PFSK-1 (cell line): Measurements from ENCODE around the gene ACE.

Experiments used
- FOXP2 ChIP-seq: optimal IDR thresholded peaks from 2 replicates; pipeline ENCODE3; 2011; ENCODE audit warnings: borderline replicate concordance, control low read depth, inconsistent platforms; ENCODE audit not compliant: insufficient read depth; ENCODE audit errors: extremely low read length, extremely low read depth
- POLR2AphosphoS5 ChIP-seq: IDR thresholded peaks from 2 replicates; pipeline ENCODE4 v1.6.1; 2012; ENCODE audit warnings: low read depth, mild to moderate bottlenecking, control low read depth, low read length, moderate library complexity
- REST ChIP-seq, 2 experiments: IDR thresholded peaks; 2 replicates each; pipeline versions ENCODE4 v1.6.1 to v1.8.0; 2011 to 2012; ENCODE audit warnings: low read depth in 2 of 2, low read length in 2 of 2, control low read depth in 1 of 2, inconsistent platforms in 1 of 2, mild to moderate bottlenecking in 1 of 2, moderate library complexity in 1 of 2; ENCODE audit not compliant: insufficient read depth in 1 of 2
- SIN3A ChIP-seq: IDR thresholded peaks from 2 replicates; pipeline ENCODE4 v1.6.1; 2012; ENCODE audit warnings: mild to moderate bottlenecking, low read length, moderate library complexity, borderline replicate concordance; ENCODE audit not compliant: insufficient read depth
- TAF1 ChIP-seq: IDR thresholded peaks from 2 replicates; pipeline ENCODE4 v1.6.1; 2012; ENCODE audit warnings: low read length, control low read depth, borderline replicate concordance; ENCODE audit not compliant: insufficient read depth

ACE gene

GRCh38 chr17:63440770-63441335 is 36.0 kb upstream of the ACE start:
- TF ChIP-seq FOXP2 (no peak), REST (IDR thresholded peaks at IDR 0.05; ENCODE audit: insufficient read depth in 1 of 2, low read depth in 2 of 2, low read length in 2 of 2) (no peak)

GRCh38 chr17:63441654-63442053 is 35.2 kb upstream of the ACE start:
- TF ChIP-seq TAF1 (no peak), SIN3A (no peak), FOXP2 (no peak), REST (IDR thresholded peaks at IDR 0.05; ENCODE audit: insufficient read depth in 1 of 2, low read depth in 2 of 2, low read length in 2 of 2) (no peak), POLR2AphosphoS5 (no peak)

GRCh38 chr17:63442074-63442473 is 34.8 kb upstream of the ACE start:
- TF ChIP-seq TAF1 (no peak), POLR2AphosphoS5 (no peak), SIN3A (no peak), REST (IDR thresholded peaks at IDR 0.05; ENCODE audit: insufficient read depth in 1 of 2, low read depth in 2 of 2, low read length in 2 of 2) (no peak), FOXP2 (no peak)

- TF ChIP-seq POLR2AphosphoS5 (no peak), REST (IDR thresholded peaks at IDR 0.05; ENCODE audit: insufficient read depth in 1 of 2, low read depth in 2 of 2, low read length in 2 of 2) (no peak), FOXP2 (no peak), TAF1 (no peak), SIN3A (no peak)
Observed at GRCh38 chr17:63442549-63443035, 34.3 kb upstream of the ACE start.

- TF ChIP-seq REST (IDR thresholded peaks at IDR 0.05; ENCODE audit: insufficient read depth in 1 of 2, low read depth in 2 of 2, low read length in 2 of 2) (no peak), SIN3A (no peak), POLR2AphosphoS5 (no peak), TAF1 (no peak), FOXP2 (no peak)
Observed at GRCh38 chr17:63443053-63443452, 33.8 kb upstream of the ACE start.
